Tongue (tissue), 2 donors: ENCODE data around the gene EDEM3. TPM values are rescaled to one million over a fixed set of nuclear protein-coding genes. Genes with fewer than 3 reads are reported as not detected.
"Not testable (repeated sequence)": the region's sequence is repeated elsewhere in the genome, so short reads cannot be mapped to it uniquely, and the experiment has no call there.

Source experiments
- DNase-seq: peaks from one replicate; pipeline ENCODE4 v3.0.0-alpha.2; 2015
- total RNA-seq: library from RNA; depleted of rRNA; stranded (reverse); fragments of >200 nt; gene quantifications from one replicate; pipeline ENCODE4 v1.2.3, GENCODE V29; 2014

Gene EDEM3
- total RNA-seq, 1 donor from 2014 or later = 42.3 TPM

DNA sequence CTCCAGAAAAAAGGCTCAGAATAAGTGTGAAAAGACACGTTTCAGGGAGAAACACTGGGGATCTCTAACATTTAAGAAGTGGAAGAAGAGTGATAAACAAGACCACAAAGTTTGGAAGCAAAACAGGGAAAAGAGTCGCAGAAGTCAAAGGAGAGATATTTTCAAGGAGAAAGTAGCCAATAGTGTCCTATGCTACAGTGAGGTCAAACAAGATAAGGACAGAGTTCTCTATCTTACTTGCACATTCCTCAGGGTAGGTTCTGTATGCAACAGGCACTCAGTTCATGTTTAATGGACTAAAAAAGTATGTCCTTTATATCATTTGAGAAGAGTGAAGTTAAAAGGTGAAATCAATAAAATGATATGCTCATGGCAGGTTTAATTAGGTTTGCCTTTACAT, 13.8 kb upstream of the EDEM3 start:
- DNase-seq = no peak

DNA sequence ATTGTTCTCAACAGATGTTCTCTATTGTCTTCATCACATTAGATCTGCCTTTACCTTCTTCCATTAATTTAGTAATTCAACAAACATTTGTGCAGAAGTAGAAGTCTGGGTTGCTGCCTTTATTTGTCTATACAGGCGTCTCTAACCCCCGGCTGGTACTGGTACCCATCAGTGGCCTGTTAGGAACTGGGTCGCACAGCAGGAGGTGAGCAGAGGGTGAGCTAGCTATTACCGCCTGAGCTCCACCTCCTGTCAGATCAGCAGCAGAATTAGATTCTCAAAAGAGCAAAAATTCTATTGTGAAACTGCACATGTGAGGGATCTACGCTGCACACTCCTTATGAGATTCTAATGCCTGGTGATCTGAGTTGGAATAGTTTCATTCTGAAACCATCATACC, 12.9 kb upstream of the EDEM3 start:
- DNase-seq = no peak

DNA sequence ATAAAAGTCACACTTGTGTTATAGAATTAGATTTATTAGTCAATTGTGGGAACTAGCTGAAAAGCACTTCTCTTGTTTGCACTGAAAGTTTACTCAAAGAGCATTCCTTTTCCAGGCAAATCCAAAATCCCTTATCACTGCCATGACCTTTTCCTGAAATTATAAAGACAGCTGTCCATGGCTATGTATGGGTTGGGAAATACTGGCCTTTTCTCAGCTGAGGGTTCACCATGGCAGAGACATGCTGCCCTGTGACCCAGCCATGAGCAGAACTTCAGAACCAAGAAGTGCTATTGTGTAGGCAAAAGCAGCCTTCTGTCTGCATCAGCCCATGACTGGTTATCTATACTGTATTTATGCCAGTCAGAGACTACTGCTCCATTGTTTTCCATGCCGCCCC, 9.8 kb upstream of the EDEM3 start:
- no peak for DNase-seq

DNA sequence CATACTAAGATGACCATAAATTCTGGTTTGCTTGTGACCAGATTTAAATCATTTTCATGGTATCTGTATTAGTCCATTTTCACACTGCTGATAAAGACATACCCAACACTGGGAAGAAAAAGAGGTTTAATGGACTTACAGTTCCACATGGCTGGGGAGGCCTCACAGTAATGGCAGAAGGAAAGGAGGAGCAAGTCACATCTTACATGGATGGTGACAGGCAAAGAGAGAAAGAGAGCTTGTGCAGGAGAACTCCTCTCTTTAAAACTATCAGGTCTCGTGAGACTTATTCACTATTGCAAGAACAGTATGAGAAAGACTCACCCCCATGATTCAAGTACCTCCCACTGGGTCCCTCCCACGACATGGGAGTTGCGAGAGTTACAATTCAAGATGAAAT, 8.9 kb upstream of the EDEM3 start:
- DNase-seq = not testable (repeated sequence)

GRCh38 chr1:184761969-184762485, 7.4 kb upstream of the EDEM3 start:
- no peak for DNase-seq

DNA sequence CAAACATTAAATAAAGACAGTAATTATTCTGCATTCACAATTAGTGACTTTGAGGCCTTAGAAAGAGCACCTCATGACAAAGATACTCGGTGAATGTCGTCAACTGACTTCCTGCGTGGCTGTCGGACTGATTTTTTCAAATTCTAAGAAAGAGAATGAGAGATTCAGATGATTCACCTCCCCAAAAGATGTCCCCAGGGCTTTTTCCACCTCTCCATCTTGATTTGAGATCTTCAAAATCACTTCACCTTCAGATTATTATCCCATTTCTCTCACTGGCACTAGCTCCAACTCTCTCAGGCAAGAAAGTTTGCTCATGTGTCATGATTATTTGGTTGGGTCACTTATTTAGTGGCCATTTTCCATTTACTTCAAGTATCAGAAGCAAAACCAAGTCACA, 5.0 kb upstream of the EDEM3 start:
- DNase-seq = no peak

DNA sequence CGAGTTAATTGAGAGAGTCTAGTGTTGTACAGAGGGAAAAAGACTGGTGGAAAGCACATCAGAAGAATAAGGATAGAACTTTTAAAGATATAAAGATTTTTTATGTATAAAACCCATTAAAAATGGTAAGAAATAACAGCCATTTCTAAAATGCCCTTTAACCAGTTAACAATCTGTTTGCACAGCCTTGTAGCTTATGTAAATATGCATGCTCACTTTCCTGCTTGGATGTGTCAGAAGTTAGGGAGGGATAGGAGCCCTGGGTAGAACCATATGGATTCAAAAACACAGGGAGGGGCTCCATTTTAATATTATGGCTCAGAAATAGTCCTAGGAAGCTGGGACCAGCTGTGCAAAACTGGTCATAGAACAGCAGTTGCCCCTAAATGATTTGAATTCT, 4.5 kb upstream of the EDEM3 start:
- DNase-seq = peak; percentile 7

DNA sequence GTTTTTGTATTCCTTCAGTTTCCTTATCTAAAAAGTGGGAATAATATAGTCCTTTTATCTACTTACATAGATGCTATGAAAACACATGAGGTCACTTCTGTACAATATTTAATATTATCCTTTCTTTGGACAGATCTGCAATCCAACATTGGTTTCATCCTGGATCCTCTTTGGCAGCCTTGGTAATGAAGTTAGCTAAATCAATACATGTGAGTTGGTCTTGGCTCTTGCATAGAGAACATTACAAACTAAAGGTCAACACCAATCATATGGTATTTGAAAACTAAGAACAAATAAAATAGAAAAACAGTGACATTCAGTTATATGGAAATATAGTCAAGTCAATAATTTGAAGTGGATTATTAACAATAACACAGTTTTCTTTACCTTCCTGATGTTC, 3.2 kb upstream of the EDEM3 start:
- DNase-seq = no peak

- DNase-seq = no peak
These were observed 2.7 kb upstream of the EDEM3 start for GRCh38 chr1:184757406-184757805.

GRCh38 chr1:184755226-184756065, 788 bp upstream of the EDEM3 start:
- no peak for DNase-seq

DNA sequence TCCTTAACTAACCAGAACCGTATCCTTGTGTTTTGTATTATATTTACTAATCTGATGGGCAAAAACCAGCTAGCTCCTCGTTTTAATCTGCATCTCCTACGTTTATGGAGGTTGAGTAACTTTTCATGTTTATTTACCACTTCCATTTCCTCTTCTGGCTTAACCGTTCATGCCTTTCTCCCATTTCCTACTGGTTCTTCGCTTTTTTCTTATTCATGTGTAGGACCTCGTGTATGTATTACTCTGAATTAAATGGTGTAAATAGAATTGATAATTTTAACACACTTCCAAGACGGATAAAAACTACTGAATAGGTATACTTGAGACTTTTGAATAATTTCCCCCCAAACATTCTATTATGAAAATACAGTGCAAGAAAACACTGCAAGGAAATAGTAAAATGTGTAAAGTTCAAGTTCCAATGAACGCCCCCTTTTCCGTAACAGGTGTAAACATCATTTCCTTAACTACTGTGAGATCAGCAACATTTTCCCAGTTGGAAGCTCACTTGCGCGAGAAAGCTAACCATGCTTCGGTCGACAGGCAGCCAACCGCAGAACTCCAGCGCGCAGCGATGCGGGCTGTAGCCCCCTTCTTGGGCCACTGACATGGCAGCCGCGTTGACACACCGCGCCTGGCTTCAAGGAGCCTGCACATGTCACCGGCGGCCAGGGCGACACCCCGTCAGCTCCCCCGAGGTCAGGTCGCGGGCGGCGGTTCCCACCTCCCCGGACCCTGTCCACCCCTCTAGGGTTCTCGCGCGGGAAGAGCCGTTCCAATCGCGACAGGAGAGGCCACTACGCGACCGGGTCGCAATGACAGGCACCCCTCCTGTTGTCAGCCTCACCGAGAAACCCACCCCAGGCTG, 816 bp downstream of the EDEM3 start:
- DNase-seq = peak; percentile 46

- no peak for DNase-seq
These were observed 1.5 kb downstream of the EDEM3 start for GRCh38 chr1:184753117-184753516.

DNA sequence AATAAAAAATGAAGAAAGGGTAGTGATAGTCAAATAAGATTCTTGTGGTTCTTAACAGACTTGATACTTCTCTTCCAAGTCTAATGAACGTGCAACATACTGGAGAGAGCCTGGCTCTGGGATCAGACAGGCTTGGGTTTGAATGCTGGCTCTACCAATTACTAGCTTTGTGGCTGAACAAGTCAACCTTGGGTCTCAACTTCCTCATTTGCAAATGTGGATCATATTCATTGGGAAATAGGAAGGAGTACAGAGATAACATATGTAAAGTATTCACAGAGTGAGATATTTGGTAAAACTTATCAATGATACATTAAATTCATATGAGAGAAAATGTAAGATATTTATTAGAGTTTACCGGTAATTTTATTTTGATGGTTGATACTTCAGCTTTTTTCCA, 2.0 kb downstream of the EDEM3 start:
- no peak for DNase-seq

DNA sequence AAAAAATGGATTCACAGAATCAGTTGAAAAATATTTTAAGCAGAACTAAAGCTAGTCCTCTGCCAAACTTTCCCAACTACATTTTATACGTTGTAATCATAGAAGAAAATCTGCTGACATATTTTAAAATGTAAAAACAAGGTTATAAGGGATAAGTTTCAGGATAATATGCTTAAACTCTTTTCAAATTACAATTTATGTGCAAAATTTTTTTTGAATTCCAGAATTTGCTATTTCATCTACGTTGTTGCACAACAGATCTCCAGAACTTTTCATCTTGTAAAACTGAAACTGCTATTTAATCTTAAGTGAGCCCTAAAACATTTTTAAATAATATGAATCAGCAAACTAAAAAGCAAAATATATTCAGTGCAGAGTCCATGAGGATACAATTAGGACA, 5.9 kb downstream of the EDEM3 start:
- DNase-seq = no peak

GRCh38 chr1:184747089-184747955, 7.3 kb downstream of the EDEM3 start:
- no peak for DNase-seq

- no peak for DNase-seq
These were observed 8.6 kb downstream of the EDEM3 start for GRCh38 chr1:184745929-184746638.

DNA sequence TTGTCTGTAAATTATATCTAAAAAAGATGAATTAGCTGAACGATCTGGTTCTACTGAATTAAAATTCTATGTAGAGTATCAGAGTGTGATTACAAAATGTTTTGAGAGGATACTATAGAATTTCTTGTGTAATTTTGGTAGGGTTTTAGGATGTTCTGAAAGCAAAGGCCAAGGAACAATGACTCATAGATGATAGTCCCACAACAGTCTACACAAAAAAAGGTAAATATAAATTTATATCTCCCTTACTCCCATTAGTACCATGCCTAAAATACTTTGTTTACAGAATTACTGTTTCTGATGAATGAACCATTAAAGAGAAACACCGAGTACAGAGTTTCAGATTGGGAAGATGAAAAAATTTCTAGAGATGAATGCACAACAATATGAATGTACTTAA, 9.5 kb downstream of the EDEM3 start:
- no peak for DNase-seq

- DNase-seq = no peak
These were observed 11.4 kb downstream of the EDEM3 start for GRCh38 chr1:184743062-184743756.

DNA sequence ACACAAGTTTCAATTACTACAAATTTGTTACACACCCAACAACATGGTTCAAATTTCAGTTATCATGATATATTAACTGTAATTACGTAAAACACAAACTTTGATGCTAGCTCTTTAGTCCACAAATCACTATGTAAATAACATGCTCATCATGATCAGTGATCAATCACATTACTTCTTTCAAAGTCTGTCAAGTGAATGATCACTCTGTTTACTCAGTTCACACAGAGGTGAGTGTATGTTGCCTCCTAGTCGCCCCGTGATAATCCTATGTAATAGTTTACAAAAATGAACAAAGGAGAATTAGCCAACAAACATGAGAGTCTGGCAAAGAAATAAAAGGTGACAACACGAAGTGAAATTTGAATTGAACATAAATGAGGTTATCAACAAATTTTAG, 14.3 kb downstream of the EDEM3 start:
- DNase-seq = no peak

- no peak for DNase-seq
These were observed 14.9 kb downstream of the EDEM3 start for GRCh38 chr1:184739796-184740195.

DNA sequence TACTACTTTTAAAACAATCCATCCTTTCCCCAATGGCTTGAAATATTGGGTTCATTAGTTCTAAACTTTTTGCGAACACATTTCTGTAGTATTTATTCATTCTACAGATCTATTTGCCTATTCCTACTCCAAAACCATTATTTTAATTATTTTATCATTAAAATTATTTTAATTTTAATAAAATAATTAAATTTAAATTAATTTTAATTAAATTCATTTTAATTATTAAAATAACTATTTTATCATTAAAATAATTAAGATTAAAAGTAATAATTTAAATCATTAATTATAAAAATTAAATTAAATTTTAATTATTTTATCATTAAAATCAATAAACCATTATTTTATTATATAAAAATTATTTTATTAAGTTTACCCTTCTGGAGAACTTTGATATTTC, 15.6 kb downstream of the EDEM3 start:
- DNase-seq = no peak
